Panc1 (cell line): Measurements from ENCODE around the gene ELOB. TPM values are rescaled to one million over a fixed set of nuclear protein-coding genes. Genes with fewer than 3 reads are reported as not detected.

Experiments used
- ATAC-seq: fragments of 200-7000 bp; cut with Tn5 transposase; 2 replicates; pipeline ENCODE4 v1.9.1; 2020; ENCODE audit warnings: mild to moderate bottlenecking, moderate library complexity
- BruUV-seq: library from RNA; stranded (reverse); fragments of 400-500 nt; replicated peaks from 2 replicates; lab custom pipeline; 2021; lab: Mats Ljungman, UMichigan
- CTCF ChIA-PET: fragments of 300-600 bp; sonication (Branson Sonifier 250); formaldehyde crosslinking; loops from one replicate; lab custom pipeline; 2022; ENCODE audit warnings: antibody characterized with exemption; lab: Charles Lee
- POLR2A ChIA-PET: fragments of 300-600 bp; sonication (Branson Sonifier 250); formaldehyde crosslinking; loops from one replicate; lab custom pipeline; 2022; ENCODE audit warnings: antibody characterized with exemption; lab: Charles Lee
- DNase-seq: peaks from one replicate; pipeline ENCODE4 v3.0.0-alpha.2; 2010; ENCODE audit warnings: low read depth, low spot score
- H3K27ac ChIP-seq: 2 replicates; pipeline ENCODE4 v1.5.1; 2011; ENCODE audit warnings: mild to moderate bottlenecking, low read length, inconsistent platforms
- H3K27me3 ChIP-seq: fragments of 200-500 bp; sonication (Bioruptor generic); 2 replicates; pipeline ENCODE4 v1.6.0; 2014; ENCODE audit warnings: low read length, inconsistent platforms; ENCODE audit not compliant: control insufficient read depth, insufficient read depth
- H3K36me3 ChIP-seq: fragments of 200-500 bp; sonication (Bioruptor generic); 2 replicates; pipeline ENCODE4 v1.5.1; 2014; ENCODE audit warnings: inconsistent platforms, mild to moderate bottlenecking, low read length, moderate library complexity; ENCODE audit not compliant: control insufficient read depth, insufficient read depth
- H3K4me1 ChIP-seq: 2 replicates; pipeline ENCODE4 v1.5.1; 2011; ENCODE audit warnings: inconsistent platforms, mild to moderate bottlenecking, low read length, moderate library complexity; ENCODE audit not compliant: control insufficient read depth, insufficient read depth
- H3K4me3 ChIP-seq, 2 experiments: 2 replicates each; pipeline ENCODE4 v1.5.1; 2011 to 2012; ENCODE audit warnings: low read depth in 2 of 2, low read length in 2 of 2, mild to moderate bottlenecking in 2 of 2, inconsistent platforms in 1 of 2, moderate library complexity in 1 of 2
- H3K9me3 ChIP-seq: fragments of 200-500 bp; sonication (Bioruptor generic); 2 replicates; pipeline ENCODE4 v1.5.1; 2014; ENCODE audit warnings: low read depth, mild to moderate bottlenecking, inconsistent platforms, low read length, moderate library complexity; ENCODE audit not compliant: control insufficient read depth, insufficient read depth
- CTCF ChIP-seq: fragments of 450-650 bp; IDR thresholded peaks from 2 replicates; pipeline ENCODE4 v1.5.1; 2017; ENCODE audit warnings: mild to moderate bottlenecking
- POLR2AphosphoS5 ChIP-seq: IDR thresholded peaks from 2 replicates; pipeline ENCODE4 v1.6.1; 2012; ENCODE audit warnings: mild to moderate bottlenecking, low read depth, low read length, moderate library complexity
- REST ChIP-seq, 2 experiments: IDR thresholded peaks; 2 replicates each; pipeline ENCODE4 v1.6.1; 2011 to 2012; ENCODE audit warnings: low read depth in 2 of 2, control low read depth in 1 of 2, low read length in 1 of 2, mild to moderate bottlenecking in 1 of 2, moderate library complexity in 1 of 2; ENCODE audit not compliant: insufficient read depth in 1 of 2
- SIN3A ChIP-seq: IDR thresholded peaks from 2 replicates; pipeline ENCODE4 v1.6.1; 2012; ENCODE audit warnings: low read depth, mild to moderate bottlenecking, low read length, moderate library complexity, borderline replicate concordance; ENCODE audit not compliant: insufficient read depth
- TCF7L2 ChIP-seq: IDR thresholded peaks from 2 replicates; pipeline ENCODE4 v1.6.1; 2011; ENCODE audit warnings: mild to moderate bottlenecking, low read depth, low read length, inconsistent platforms
- in situ Hi-C: cut with HindIII; loops from 2 replicates; pipeline ENCODE4 v1.10.0; 2016; ENCODE audit warnings: low sequenced_read_pairs, low pct_unique_long_range_greater_than_20kb
- intact Hi-C: fragments of 100-400 bp; cut with micrococcal nuclease; formaldehyde crosslinking; loops from one replicate; pipeline ENCODE4 v1.10.0; 2022; ENCODE audit not compliant: unreplicated experiment
- total RNA-seq: library from RNA; stranded (reverse); gene quantifications from one replicate; pipeline ENCODE4 v1.2.1, GENCODE V29; 2021; ENCODE audit not compliant: unreplicated experiment

Gene ELOB
- total RNA-seq, 1 experiment from 2014 or later: 642 TPM

- H3K4me1 ChIP-seq: peaks cover 20% of the 10 kb centered on the region
- ATAC-seq (no peak), DNase-seq (no peak)
- in situ Hi-C loops (no loop called here), intact Hi-C loops (no loop called here)
- TF ChIP-seq SIN3A (no peak), POLR2AphosphoS5 (no peak), CTCF (no peak), TCF7L2 (no peak), REST (IDR thresholded peaks at IDR 0.05; ENCODE audit: insufficient read depth in 1 of 2, low read depth in 2 of 2, low read length in 1 of 2) (no peak)
- no TSS peak for BruUV-seq
- H3K9me3 ChIP-seq: no peaks in the 10 kb centered on the region
- no peaks in the 10 kb centered on the region for H3K27me3 ChIP-seq
- H3K36me3 ChIP-seq: peaks cover 49% of the 10 kb centered on the region
- ChIA-PET POLR2A (interaction anchor here (0.6 to 1.0 kb wide), 2 partner anchors 12 to 34 kb away, joined by 5 to 9 read pairs; no protein-coding TSS in a partner anchor), CTCF (no interaction called here)
- H3K4me3 ChIP-seq: no peak overlapping the region
- peak overlapping the region; percentile 98 for H3K27ac ChIP-seq
Measured at GRCh38 chr16:2756288-2757015, 20.6 kb downstream of the ELOB start.

- in situ Hi-C loops: no loop called here
- DNase-seq: no peak
- Histone ChIP-seq H3K27ac (peak overlapping the region; percentile 98), H3K9me3 (no peaks in the 10 kb centered on the region), H3K4me3 (peak overlapping the region; percentile 84 to 99), H3K36me3 (peaks cover 36% of the 10 kb centered on the region), H3K27me3 (no peaks in the 10 kb centered on the region), H3K4me1 (peaks cover 20% of the 10 kb centered on the region)
- ChIA-PET CTCF (no interaction called here), POLR2A (no interaction called here)
- TF ChIP-seq POLR2AphosphoS5 (no peak), SIN3A (no peak)
- intact Hi-C loops: no loop called here
- BruUV-seq: no TSS peak
- no peak for ATAC-seq
Measured at GRCh38 chr16:2755158-2755557, 21.9 kb downstream of the ELOB start.

GRCh38 chr16:2753733-2754020 is 23.4 kb downstream of the ELOB start:
- H3K4me3 ChIP-seq: peak overlapping the region; percentile 84 to 99
- peak overlapping the region; percentile 98 for H3K27ac ChIP-seq
- POLR2A ChIA-PET: no interaction called here
- H3K36me3 ChIP-seq: peaks cover 22% of the 10 kb centered on the region
- BruUV-seq: no TSS peak
- in situ Hi-C loops: no loop called here
- intact Hi-C loops: no loop called here
- CTCF ChIA-PET: no interaction called here
- DNase-seq: no peak
- H3K9me3 ChIP-seq: no peaks in the 10 kb centered on the region
- ATAC-seq: no peak
- H3K4me1 ChIP-seq: peaks cover 20% of the 10 kb centered on the region
- H3K27me3 ChIP-seq: no peaks in the 10 kb centered on the region
- TF ChIP-seq POLR2AphosphoS5: no peak
- TF ChIP-seq REST (IDR thresholded peaks at IDR 0.05; ENCODE audit: insufficient read depth in 1 of 2, low read depth in 2 of 2, low read length in 1 of 2): no peak
- TF ChIP-seq TCF7L2: no peak
- TF ChIP-seq CTCF: no peak
- TF ChIP-seq SIN3A: no peak
